NCI-H1930 (cell line): ENCODE data around the gene MRPL28.
A peak's percentile ranks its signal among the peaks of the same experiment; 100 is the strongest.
"Not testable (repeated sequence)": the region's sequence is repeated elsewhere in the genome, so short reads cannot be mapped to it uniquely, and the experiment has no call there.

Source experiments
- DNase-seq, 2 experiments: peaks; one replicate each; lab custom pipeline; 2025; lab: John Stamatoyannopoulos, UW

The MRPL28 gene

GRCh38 chr16:373848-374615 lies 3.7 kb upstream of the MRPL28 start:
- DNase-seq = no peak

- DNase-seq = no peak
These were observed 2.8 kb upstream of the MRPL28 start for GRCh38 chr16:373020-373598.

- no peak for DNase-seq
These were observed 2.1 kb upstream of the MRPL28 start for GRCh38 chr16:372302-372983.

GRCh38 chr16:371515-372301 lies 1.4 kb upstream of the MRPL28 start:
- DNase-seq = no peak

- no peak for DNase-seq
These were observed 709 bp upstream of the MRPL28 start for GRCh38 chr16:370979-371514.

GRCh38 chr16:369866-370436 lies 387 bp downstream of the MRPL28 start:
- no peak for DNase-seq

- DNase-seq = no peak
These were observed 968 bp downstream of the MRPL28 start for GRCh38 chr16:369275-369865.

- no peak for DNase-seq
These were observed 1.8 kb downstream of the MRPL28 start for GRCh38 chr16:368388-369158.

- DNase-seq = no peak
These were observed 2.9 kb downstream of the MRPL28 start for GRCh38 chr16:367333-367903.

- no peak for DNase-seq
These were observed 3.9 kb downstream of the MRPL28 start for GRCh38 chr16:366476-366875.

- no peak for DNase-seq
These were observed 5.5 kb downstream of the MRPL28 start for GRCh38 chr16:364595-365491.

- no peak for DNase-seq
These were observed 6.4 kb downstream of the MRPL28 start for GRCh38 chr16:363766-364490.

- DNase-seq = no peak
These were observed 7.1 kb downstream of the MRPL28 start for GRCh38 chr16:363110-363765.

GRCh38 chr16:362702-362999 lies 7.7 kb downstream of the MRPL28 start:
- not testable (repeated sequence) for DNase-seq

- DNase-seq = peak; percentile 85
These were observed 8.3 kb downstream of the MRPL28 start for GRCh38 chr16:361872-362701.

GRCh38 chr16:361341-361871 lies 8.9 kb downstream of the MRPL28 start:
- DNase-seq = no peak
